IPS-11a (cell line): ENCODE measurements around the gene GPR37L1.
"Not testable (repeated sequence)": the region's sequence is repeated elsewhere in the genome, so short reads cannot be mapped to it uniquely, and the experiment has no call there.

Experiments
- H3K4me3 ChIP-seq: one replicate; pipeline ENCODE4 v1.5.1; 2013; ENCODE audit warnings: low read depth, low read length, control low read depth

The GPR37L1 gene

DNA sequence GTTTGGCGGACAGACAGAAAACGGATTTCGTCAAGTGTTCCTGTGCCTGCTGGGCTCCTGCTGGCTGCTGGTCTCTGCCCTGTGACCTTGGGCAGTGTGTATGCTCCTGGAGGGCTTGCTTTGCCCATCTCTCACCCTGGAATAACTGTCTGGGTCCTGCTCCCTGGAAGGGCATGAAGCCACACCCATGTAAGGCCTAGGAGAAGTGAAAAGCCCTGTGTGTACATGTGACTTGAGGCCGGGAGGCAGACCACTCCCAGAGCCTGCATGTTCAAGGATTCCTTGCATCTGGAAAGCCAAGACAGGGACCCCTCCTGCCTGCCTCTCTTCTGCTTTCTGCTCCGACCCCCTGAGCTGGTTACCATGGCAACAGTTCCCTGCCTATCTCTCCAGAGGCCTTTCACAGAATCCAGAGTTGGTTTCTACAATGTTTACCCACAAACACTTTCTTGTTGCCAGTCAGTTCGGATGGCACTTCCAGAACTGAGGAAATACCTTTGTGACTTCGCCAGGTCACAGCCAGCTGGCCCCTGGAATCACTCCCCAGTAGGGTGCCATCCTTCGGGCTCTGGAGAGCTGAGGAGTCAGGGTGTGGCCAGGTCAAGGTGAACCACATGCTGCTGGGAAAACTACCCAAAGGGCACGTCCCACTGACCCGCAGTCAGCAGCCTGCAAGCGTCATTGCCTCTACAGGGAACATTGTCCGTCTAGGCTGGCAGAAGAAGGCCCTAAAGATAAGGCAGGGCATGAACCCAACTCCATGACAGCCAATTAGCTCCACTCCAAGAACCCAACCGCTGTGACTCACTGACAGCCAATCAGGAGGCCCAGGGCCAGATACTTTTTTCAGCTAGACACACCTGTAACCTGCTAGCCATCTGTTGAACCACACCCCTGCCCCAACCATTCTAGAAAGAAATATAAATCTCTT is 14.7 kb upstream of the GPR37L1 start:
- H3K4me3 ChIP-seq: no peak overlapping the region

DNA sequence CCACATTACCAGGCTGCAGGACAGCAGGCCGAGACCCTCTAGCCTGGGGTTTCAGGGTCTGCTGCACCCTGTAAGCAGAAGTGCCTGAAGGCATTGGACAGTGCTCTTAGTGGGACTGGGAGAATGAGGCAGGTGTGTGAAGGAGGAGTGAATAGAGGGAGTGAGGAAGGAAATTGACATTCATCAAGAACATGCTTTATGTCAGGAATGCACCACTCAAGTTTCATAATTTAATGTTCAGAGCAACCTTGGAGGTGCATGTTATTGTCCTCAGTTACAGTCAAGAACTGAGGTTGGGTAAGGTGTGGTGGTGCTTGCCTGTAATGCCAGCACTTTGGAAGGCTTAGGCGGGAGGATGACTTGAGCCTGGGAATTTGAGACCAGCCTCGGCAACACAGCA is 11.7 kb upstream of the GPR37L1 start:
- H3K4me3 ChIP-seq: no peak overlapping the region

DNA sequence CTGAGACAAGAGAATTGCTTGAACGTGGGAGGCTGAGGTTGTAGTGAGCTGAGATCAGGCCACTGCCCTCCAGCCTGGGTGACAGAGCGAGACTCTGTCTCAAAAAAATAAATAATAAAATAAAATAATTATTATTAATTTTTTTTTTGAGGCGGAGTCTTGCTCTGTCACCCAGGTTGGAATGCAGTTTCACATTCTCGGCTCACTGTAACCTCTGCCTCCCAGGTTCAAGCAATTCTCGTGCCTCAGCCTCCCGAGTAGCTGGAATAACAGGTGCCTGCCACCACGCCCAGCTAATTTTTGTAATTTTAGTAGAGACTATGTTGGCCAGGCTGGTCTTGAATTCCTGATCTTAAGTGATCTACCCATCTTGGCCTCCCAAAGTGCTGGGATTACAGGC is 11.1 kb upstream of the GPR37L1 start:
- not testable (repeated sequence) for H3K4me3 ChIP-seq

DNA sequence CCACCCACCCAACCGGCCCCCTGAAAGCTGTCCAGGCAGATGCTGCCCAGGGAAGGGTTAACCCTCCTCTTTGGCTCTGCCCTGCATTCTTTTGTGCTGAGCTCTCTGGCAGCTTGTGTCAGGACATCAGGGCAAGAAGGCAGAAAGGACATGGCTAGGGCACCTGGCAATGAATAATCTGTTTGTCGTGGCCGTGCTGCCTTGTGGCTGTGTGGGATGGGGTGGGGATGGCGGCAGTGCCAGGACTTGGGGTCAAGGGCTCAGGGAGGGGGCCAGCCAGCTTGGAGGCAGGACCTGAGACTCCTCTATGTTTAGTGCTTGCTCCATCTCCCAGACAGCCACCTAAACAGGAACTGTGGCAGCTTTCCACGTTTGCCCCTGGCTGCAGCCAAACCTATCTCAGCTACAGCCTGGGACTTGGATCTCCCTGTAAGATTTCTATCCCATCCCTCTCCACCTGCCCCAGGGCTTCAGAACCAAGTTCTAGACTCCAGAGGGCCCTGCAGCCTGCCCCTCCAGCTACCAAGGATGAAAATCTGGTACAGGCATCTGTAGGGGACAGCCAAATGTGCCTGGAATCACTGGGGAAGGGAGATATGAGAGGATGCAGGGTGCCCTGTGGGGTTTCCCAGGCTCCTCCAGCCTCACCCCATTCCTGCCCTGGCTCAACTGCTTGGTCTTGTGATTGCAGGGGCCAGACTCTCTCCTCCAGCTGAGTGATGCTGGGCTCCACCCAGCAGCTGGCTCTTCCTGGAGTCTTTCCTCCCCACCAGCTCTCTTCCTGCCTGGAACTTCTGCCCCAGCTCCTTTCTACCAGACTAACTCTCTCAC is 9.6 kb upstream of the GPR37L1 start:
- no peak overlapping the region for H3K4me3 ChIP-seq

DNA sequence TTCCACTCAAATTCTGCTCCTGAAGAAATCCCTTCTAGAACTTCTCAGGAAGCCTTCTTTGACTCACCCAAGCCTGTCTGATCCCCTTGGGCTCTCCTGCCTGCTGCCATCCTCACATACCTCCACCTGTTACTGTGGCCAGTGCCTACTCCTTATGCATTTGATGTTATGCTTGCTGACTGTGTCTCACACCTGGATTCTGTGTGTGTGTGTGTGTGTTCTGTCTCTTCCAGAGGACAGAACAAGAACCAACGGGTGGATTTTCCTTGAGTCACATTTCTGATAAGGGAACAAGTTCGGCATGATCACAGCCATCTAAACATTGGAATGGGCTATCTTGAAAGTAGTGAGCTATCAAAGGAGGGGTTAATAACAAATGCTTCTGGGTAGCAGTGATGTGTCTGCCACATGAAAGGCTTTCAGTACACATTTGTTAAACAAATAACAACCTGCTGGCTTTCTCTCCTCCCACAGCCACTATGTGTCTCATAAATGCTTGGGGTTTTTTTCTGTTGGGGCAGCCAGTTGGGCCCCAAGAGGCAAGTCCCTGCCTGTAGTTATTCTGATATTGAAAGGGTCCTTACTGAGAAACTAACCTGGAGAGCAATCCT is 8.9 kb upstream of the GPR37L1 start:
- H3K4me3 ChIP-seq: no peak overlapping the region

DNA sequence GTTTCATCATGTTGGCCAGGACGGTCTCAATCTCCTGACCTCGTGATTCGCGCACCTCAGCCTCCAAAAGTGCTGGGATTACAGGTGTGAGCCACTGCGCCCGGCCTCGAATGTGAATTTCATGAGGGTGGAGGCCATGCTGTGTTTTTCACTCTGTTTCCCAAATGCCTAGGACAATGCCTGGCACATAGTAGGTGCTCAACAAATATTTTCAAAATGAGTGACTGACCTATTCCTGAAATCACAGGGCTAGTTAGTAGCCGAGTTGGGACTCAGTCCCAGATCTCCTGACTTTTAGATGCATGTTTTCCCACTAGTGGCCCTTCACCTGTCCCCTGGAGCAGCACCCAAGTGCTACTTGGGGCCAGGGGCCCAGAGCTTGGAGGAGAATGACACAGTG is 6.4 kb upstream of the GPR37L1 start:
- H3K4me3 ChIP-seq: no peak overlapping the region

DNA sequence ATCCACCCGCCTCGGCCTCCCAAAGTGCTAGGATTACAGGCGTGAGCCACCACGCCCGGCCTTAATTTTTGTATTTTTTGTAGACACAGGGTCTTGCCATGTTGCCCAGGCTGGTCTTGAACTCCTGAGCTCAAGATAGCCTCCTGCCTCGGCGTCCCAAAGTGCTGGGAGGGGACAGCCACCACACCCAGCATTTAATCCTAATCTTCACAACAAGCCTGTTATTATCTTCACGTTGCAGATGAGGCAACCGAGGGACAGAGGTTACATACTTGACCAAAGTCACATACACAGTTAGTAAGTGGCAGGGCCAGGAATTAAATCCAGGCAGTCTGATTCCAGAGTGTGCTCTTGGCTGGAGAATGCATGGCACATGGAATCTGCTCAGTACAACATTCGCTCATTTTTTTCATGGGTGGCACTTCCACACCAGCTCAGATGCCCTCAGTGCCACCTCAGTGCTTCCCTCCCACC is 4.8 kb upstream of the GPR37L1 start:
- H3K4me3 ChIP-seq: no peak overlapping the region

DNA sequence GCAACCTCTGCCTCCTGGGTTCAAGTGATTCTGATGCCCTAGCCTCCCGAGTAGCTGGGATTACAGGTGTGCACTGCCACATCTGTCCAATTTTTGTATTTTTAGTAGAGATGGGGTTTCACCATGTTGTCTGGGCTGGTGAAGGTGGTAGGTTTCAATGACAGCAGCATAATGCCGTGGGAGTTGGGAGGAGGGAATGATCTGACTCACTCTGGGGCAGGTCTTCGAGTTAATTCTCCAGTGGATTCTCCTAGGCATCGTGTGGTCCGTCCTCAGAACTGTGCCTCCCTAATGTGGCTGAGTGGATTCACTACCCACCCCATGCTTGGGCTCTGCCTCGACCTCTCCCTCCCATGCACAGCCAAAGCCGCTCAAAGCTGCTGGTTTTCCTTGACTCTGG is 1.7 kb upstream of the GPR37L1 start:
- H3K4me3 ChIP-seq: no peak overlapping the region

DNA sequence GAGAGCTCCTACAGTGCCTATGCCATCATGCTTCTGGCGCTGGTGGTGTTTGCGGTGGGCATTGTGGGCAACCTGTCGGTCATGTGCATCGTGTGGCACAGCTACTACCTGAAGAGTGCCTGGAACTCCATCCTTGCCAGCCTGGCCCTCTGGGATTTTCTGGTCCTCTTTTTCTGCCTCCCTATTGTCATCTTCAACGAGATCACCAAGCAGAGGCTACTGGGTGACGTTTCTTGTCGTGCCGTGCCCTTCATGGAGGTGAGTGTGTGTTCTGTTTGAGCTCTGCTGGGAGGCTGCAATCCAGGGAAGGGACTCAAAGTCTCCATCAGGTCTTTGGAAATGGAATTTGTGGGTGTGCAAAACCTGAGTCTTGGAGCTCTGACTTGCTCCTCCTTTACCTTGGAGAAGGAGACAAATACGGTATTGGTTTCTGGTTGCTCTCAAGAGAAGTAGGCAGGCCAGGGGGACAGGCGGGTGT is 658 bp downstream of the GPR37L1 start:
- H3K4me3 ChIP-seq: no peak overlapping the region

DNA sequence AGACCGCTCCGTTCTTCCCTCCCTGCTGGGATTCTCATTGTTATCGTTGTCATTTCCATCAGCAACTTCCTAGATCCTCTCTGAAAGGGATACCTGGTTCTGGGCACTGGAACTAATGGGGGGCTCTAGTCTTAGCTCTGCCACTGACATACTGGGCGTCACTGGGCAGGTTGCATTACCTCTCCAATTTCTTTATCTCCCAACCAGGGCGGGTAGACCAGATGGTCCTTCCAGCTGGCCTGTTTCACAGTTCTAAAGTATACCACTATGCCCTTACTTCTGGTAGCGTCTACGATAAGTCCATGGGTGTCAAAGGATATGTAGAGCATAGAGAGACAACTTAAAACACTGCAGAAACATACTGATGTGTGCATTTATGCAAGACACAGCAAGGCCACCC is 1.4 kb downstream of the GPR37L1 start:
- no peak overlapping the region for H3K4me3 ChIP-seq

DNA sequence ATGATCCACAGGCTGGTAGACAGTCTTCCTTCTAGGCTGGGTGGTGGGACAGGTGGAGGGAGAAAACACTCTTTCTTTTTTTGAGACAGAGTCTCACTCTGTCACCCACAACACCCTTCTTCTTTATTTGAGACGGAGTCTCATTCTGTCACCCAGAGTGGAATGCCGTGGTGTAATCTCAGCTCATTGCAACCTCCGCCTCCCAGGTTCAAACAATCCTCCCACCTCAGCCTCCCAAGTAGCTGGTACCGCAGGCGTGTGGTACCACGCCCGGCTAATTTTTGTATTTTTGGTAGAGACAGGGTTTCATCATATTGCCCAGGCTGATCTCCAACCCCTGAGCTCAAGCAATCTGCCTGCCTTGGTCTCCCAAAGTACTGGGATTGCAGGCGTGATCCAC is 2.9 kb downstream of the GPR37L1 start:
- H3K4me3 ChIP-seq: no peak overlapping the region

DNA sequence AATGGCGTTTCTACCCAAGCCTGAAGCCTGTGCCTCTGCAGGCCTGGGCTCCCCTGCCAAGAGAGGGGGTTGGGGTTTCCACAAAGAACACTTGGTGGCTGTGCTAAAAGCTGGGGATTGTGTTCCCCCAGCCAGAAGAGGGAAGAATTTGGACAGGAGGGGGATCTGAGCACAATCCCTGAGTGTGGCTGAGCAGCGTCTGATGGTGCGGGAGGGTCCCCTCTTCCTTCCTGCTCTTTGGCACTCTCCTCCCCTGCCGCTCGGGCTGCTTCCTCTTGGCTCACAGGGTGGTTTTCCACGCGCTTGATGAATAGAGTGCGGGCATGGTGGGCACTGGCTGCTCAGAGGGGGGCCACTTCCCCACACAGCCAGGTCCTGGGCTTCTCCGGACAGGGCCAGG is 3.7 kb downstream of the GPR37L1 start:
- no peak overlapping the region for H3K4me3 ChIP-seq

DNA sequence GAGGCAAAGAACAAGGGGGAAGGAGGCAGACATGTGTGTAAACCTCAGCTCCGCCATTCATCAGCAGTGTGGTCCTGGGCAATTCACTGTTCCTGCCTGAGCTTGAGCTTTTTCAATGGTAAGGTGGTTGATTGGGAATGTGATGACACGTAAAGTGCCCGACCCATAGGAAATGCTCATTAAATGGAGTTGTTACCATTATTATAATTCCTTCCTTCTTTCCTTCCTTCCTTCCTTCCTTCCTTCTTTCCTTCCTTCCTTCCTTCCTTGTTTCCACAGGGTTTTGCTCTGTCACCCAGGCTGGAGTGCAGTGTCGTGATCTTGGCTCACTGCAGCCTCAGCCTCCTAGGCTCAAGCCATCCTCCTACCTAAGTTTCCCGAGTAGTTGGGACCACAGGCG is 4.3 kb downstream of the GPR37L1 start:
- no peak overlapping the region for H3K4me3 ChIP-seq

DNA sequence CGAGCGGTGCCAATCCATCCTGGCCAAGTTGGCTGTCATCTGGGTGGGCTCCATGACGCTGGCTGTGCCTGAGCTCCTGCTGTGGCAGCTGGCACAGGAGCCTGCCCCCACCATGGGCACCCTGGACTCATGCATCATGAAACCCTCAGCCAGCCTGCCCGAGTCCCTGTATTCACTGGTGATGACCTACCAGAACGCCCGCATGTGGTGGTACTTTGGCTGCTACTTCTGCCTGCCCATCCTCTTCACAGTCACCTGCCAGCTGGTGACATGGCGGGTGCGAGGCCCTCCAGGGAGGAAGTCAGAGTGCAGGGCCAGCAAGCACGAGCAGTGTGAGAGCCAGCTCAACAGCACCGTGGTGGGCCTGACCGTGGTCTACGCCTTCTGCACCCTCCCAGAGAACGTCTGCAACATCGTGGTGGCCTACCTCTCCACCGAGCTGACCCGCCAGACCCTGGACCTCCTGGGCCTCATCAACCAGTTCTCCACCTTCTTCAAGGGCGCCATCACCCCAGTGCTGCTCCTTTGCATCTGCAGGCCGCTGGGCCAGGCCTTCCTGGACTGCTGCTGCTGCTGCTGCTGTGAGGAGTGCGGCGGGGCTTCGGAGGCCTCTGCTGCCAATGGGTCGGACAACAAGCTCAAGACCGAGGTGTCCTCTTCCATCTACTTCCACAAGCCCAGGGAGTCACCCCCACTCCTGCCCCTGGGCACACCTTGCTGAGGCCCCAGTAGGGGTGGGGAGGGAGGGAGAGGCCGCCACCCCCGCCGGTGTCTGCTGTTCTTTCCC is 5.3 kb downstream of the GPR37L1 start:
- no peak overlapping the region for H3K4me3 ChIP-seq

DNA sequence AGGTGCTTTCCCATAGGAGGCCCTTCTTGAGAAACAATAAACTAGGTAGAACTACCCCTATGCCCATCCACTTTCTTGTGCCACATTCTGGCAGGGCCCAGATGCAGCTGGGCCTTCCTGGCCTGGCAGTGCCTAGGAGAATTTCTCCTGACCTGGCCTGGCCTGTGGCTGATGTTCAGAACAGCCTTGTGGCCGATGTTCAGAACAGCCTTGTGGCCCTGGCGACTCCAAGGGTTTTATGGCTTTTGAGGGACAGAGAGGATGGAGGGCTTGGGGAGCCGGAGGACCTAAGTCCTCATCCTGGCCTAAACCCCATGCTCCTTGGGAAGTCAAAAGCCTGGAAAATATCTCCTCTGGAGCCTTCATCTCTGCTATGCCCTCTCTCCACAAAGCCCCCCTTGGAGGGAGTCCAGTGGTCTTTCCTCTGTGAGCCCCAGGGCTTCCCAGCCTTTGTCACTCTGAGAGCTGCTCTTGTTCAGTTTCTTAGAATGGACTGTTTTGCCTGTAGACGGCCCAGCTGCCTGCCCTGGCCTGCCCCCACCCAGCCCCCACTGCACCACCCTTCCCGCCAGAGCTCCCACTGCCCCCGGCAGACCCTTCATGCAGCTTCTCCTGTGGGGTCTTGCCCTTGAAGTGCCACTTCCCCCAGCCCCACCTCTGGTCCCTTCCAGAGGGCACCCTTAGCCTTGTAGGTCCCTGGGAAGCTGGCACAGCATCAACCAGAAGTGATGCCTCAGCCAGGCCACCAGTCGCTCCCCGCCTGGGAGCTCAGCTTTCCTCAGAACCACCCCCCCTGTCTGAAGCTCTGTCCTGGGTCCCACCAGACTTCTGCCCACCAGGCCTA is 7.0 kb downstream of the GPR37L1 start:
- no peak overlapping the region for H3K4me3 ChIP-seq

DNA sequence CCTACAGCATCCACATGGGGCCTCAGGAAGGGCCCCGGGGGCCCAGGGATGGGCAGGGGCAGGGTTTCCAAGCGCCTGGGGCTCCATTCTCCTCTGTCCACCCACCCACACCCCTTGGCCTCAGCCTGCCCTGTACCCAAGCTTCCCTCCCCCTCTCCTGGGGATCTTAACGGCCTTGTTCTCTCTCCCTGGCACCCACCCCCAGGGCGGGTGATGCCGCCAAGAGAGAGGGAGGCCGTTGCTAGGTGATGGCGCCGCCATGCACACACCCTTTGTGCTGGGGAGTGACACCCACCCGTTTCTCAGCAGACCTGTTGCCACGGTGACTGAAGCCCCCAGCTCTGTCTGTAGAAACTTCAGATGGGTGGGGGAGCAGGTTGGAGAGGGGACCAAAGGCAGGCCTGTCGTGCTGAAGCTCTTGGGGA is 7.6 kb downstream of the GPR37L1 start:
- no peak overlapping the region for H3K4me3 ChIP-seq

DNA sequence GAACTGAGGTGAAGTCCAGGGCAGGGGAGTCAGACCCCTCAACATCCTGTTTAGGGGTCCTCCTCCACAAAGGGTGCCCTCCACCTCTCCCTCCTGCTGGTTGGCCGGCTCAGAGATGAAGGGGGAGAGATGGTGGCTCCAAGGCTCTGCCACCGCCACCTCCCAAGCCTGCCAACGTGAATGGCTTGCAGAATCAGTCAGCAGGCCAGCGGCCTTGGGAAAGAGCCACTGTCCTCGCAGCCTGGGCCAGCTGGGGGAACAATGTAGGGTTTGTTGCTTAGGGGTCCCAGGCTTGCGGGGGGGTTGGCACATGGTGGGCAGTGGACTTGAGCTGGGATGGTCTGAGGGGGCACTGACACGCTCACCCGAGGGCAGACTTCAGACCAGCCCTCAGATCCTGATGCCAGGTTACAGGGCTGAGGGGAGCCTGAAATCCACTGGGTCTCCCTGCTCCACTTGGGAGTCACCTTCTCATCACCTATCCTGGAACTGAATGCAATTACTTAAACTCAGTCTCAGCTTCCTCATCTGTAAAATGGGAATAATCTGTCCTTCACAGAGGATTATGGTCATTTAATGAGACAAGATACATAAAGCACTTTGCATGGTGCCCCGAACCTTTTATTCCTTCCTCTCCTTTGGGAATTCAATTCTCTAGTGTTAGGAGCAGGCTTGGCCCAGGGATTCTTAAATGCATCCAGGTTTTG is 8.3 kb downstream of the GPR37L1 start:
- H3K4me3 ChIP-seq: no peak overlapping the region

DNA sequence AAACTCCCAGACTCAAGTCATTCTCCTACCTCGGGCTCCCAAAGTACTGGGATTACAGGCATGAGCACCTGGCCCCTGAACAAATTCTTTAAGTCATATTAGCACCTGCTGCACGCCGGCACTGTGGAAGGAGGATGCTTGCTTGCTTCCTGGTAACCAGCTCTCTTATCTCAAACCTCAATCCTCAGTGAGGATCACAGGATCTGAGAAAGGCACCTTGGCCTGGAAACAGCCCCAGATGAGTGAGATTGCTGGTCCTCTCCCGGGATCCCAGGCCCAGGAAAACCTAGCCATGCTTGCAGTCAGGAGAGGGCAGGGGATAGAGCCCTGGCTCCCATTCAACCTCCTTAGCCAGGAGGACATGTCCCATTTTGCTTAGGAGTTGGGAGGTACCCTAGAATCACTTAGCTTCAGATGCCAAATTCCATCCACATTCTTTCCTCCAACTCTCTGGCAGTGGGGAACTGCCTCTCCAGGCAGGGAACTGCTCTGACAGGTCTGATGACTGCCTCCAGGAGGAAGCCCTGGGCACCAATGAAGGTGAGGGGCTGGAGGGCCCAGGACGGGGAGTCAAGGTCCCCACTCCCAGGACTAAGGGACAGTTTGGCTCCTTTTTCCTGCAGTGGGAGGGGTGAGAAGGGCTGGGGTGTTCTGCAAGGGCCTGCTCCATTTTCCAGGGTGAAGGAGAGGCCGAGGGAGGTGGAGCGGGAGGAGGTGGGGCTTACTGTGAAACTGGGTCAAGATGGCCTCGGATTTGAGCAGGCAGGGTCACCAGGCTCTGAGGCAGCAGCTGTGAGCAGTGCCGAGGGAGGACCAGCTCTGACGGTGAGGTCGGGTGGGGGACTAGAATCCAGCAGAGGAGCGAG is 9.5 kb downstream of the GPR37L1 start:
- no peak overlapping the region for H3K4me3 ChIP-seq
